Measurements from ENCODE around the gene ZMYND8. TPM values are rescaled to one million over a fixed set of nuclear protein-coding genes. Genes with fewer than 3 reads are reported as not detected.
A peak's percentile ranks its signal among the peaks of the same experiment; 100 is the strongest.

The ZMYND8 gene
- polyA plus RNA-seq, 4 donors, result 33.5 to 45.7 (median 42.6) TPM

- DNase-seq (ENCODE audit: low read depth in 4 of 4, low spot score in 3 of 4), result no peak
Observed at GRCh38 chr20:47336129-47336754, 20.3 kb downstream of the ZMYND8 start.

- no peak for DNase-seq (ENCODE audit: low read depth in 4 of 4, low spot score in 3 of 4)
Observed at GRCh38 chr20:47335251-47336128, 21.0 kb downstream of the ZMYND8 start.

GRCh38 chr20:47334022-47334551, 22.4 kb downstream of the ZMYND8 start:
- no peak for DNase-seq (ENCODE audit: low read depth in 4 of 4, low spot score in 3 of 4)

GRCh38 chr20:47332381-47333206, 23.9 kb downstream of the ZMYND8 start:
- no peak for DNase-seq (ENCODE audit: low read depth in 4 of 4, low spot score in 3 of 4)

GRCh38 chr20:47330933-47331708, 25.4 kb downstream of the ZMYND8 start:
- DNase-seq (ENCODE audit: low read depth in 4 of 4, low spot score in 3 of 4), result no peak

GRCh38 chr20:47330071-47330470, 26.4 kb downstream of the ZMYND8 start:
- DNase-seq (ENCODE audit: low read depth in 4 of 4, low spot score in 3 of 4), result no peak

GRCh38 chr20:47328129-47328528, 28.4 kb downstream of the ZMYND8 start:
- DNase-seq (ENCODE audit: low read depth in 4 of 4, low spot score in 3 of 4), result no peak

GRCh38 chr20:47327711-47328110, 28.8 kb downstream of the ZMYND8 start:
- no peak for DNase-seq (ENCODE audit: low read depth in 4 of 4, low spot score in 3 of 4)

- no peak for DNase-seq (ENCODE audit: low read depth in 4 of 4, low spot score in 3 of 4)
Observed at GRCh38 chr20:47326658-47327268, 29.7 kb downstream of the ZMYND8 start.

GRCh38 chr20:47325242-47325641, 31.3 kb downstream of the ZMYND8 start:
- DNase-seq (ENCODE audit: low read depth in 4 of 4, low spot score in 3 of 4), result no peak

GRCh38 chr20:47320990-47321805, 35.3 kb downstream of the ZMYND8 start:
- no peak for DNase-seq (ENCODE audit: low read depth in 4 of 4, low spot score in 3 of 4)

- DNase-seq (ENCODE audit: low read depth in 4 of 4, low spot score in 3 of 4), result peak in 3 of 4 donors; percentile 59 to 73 (median 72)
Observed at GRCh38 chr20:47319517-47320252, 36.8 kb downstream of the ZMYND8 start.

- DNase-seq (ENCODE audit: low read depth in 4 of 4, low spot score in 3 of 4), result peak in 1 of 4 donors; percentile 58
Observed at GRCh38 chr20:47318586-47319516, 37.6 kb downstream of the ZMYND8 start.

- no peak for DNase-seq (ENCODE audit: low read depth in 4 of 4, low spot score in 3 of 4)
Observed at GRCh38 chr20:47318027-47318585, 38.4 kb downstream of the ZMYND8 start.

- DNase-seq (ENCODE audit: low read depth in 4 of 4, low spot score in 3 of 4), result peak in 1 of 4 donors; percentile 54
Observed at GRCh38 chr20:47317127-47317895, 39.2 kb downstream of the ZMYND8 start.

GRCh38 chr20:47316776-47317126, 39.7 kb downstream of the ZMYND8 start:
- no peak for DNase-seq (ENCODE audit: low read depth in 4 of 4, low spot score in 3 of 4)
